Osteoblast (primary cell): ENCODE results near the gene GCH1. TPM values are rescaled to one million over a fixed set of nuclear protein-coding genes. Genes with fewer than 3 reads are reported as not detected.

Experiments
- DNase-seq: peaks from one replicate; pipeline ENCODE4 v3.0.0; 2011; ENCODE audit warnings: low spot score, mixed read lengths; ENCODE audit not compliant: insufficient read length; ENCODE audit errors: missing footprints
- H2AFZ ChIP-seq: 2 replicates; pipeline ENCODE4 v1.6.0; 2011; ENCODE audit warnings: mild to moderate bottlenecking, low read length
- H3K27ac ChIP-seq: 2 replicates; pipeline ENCODE4 v1.5.1; 2011; ENCODE audit warnings: mild to moderate bottlenecking, low read depth, low read length, moderate library complexity
- H3K27me3 ChIP-seq: 2 replicates; pipeline ENCODE4 v1.6.0; 2012; ENCODE audit warnings: mild to moderate bottlenecking, control low read depth, inconsistent platforms, low read length, moderate library complexity; ENCODE audit not compliant: insufficient read depth
- H3K36me3 ChIP-seq: 2 replicates; pipeline ENCODE4 v1.5.1; 2011; ENCODE audit warnings: mild to moderate bottlenecking, low read length, control low read depth, moderate library complexity; ENCODE audit not compliant: insufficient read depth
- H3K4me1 ChIP-seq: 2 replicates; pipeline ENCODE4 v1.5.1; 2011; ENCODE audit warnings: mild to moderate bottlenecking, low read length, control low read depth, moderate library complexity; ENCODE audit not compliant: insufficient read depth
- H3K4me2 ChIP-seq: 2 replicates; pipeline ENCODE4 v1.6.0; 2011; ENCODE audit warnings: mild to moderate bottlenecking, low read length; ENCODE audit not compliant: insufficient read depth
- H3K4me3 ChIP-seq: fragments of 200-600 bp; sonication (generic); 3 replicates; pipeline ENCODE4 v1.5.1; 2012; ENCODE audit warnings: mild to moderate bottlenecking, low read length, inconsistent platforms; ENCODE audit not compliant: insufficient read depth
- H3K79me2 ChIP-seq: 2 replicates; pipeline ENCODE4 v1.6.0; 2012; ENCODE audit warnings: mild to moderate bottlenecking, low read length, control low read depth, inconsistent platforms; ENCODE audit not compliant: insufficient read depth
- H3K9me3 ChIP-seq: 2 replicates; pipeline ENCODE4 v1.5.1; 2011; ENCODE audit warnings: low read depth, low read length, control low read depth
- H4K20me1 ChIP-seq: 2 replicates; pipeline ENCODE4 v1.6.0; 2012; ENCODE audit warnings: mild to moderate bottlenecking, low read length, control low read depth; ENCODE audit not compliant: insufficient read depth
- total RNA-seq: library from RNA; depleted of rRNA; stranded (reverse); fragments of >200 nt; gene quantifications from 2 replicates; pipeline ENCODE4 v1.2.3, GENCODE V29; 2012
- TF ChIP-seq, protein P1 (sequence below): IDR thresholded peaks from 2 replicates; pipeline ENCODE4 v1.5.1; 2011; ENCODE audit warnings: mild to moderate bottlenecking, low read depth, low read length, moderate library complexity; ENCODE audit errors: extremely low read depth

The GCH1 gene
- total RNA-seq, 1 donor, result 3.3 TPM

DNA sequence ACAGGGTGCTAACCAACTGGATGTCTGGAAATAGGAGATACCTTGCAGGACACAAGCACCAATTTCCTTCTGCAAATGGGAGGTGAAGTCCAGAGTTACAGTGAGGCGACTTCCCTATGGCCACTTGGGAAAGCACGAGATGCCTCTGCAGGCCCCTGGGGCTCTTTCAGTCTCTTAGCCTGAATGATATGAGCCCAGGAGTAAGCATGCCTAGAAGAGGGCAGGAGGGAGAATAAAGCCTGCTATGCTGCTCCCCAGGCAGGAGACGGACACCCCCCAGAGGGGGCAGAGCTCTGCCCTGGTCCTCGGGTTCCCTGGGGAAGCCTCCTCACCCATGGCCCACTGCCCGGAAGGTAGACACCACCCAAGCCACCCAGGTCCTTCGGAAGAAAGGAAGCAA lies 105.1 kb downstream of the GCH1 start:
- Histone ChIP-seq H2AFZ (no peak overlapping the region), H3K27ac (no peak overlapping the region), H3K27me3 (no peaks in the 10 kb centered on the region), H3K9me3 (peaks cover 6% of the 10 kb centered on the region), H3K4me1 (peaks cover 17% of the 10 kb centered on the region), H3K4me2 (no peak overlapping the region), H3K79me2 (no peaks in the 10 kb centered on the region), H3K4me3 (no peak overlapping the region), H3K36me3 (no peaks in the 10 kb centered on the region), H4K20me1 (no peaks in the 10 kb centered on the region)
- TF ChIP-seq, protein P1, sequence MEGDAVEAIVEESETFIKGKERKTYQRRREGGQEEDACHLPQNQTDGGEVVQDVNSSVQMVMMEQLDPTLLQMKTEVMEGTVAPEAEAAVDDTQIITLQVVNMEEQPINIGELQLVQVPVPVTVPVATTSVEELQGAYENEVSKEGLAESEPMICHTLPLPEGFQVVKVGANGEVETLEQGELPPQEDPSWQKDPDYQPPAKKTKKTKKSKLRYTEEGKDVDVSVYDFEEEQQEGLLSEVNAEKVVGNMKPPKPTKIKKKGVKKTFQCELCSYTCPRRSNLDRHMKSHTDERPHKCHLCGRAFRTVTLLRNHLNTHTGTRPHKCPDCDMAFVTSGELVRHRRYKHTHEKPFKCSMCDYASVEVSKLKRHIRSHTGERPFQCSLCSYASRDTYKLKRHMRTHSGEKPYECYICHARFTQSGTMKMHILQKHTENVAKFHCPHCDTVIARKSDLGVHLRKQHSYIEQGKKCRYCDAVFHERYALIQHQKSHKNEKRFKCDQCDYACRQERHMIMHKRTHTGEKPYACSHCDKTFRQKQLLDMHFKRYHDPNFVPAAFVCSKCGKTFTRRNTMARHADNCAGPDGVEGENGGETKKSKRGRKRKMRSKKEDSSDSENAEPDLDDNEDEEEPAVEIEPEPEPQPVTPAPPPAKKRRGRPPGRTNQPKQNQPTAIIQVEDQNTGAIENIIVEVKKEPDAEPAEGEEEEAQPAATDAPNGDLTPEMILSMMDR, result no peak
- DNase-seq, result no peak

- H3K27me3 ChIP-seq, result no peaks in the 10 kb centered on the region
- TF ChIP-seq, protein P1, result no peak
- no peak overlapping the region for H2AFZ ChIP-seq
- peaks cover 6% of the 10 kb centered on the region for H3K9me3 ChIP-seq
- no peak overlapping the region for H3K4me3 ChIP-seq
- no peaks in the 10 kb centered on the region for H3K36me3 ChIP-seq
- peak overlapping the region; percentile 22 for H3K27ac ChIP-seq
- H3K79me2 ChIP-seq, result no peaks in the 10 kb centered on the region
- peaks cover 17% of the 10 kb centered on the region for H3K4me1 ChIP-seq
- H3K4me2 ChIP-seq, result peak overlapping the region; percentile 1
- H4K20me1 ChIP-seq, result no peaks in the 10 kb centered on the region
- DNase-seq, result no peak
Measured at GRCh38 chr14:54796961-54797360, 105.7 kb downstream of the GCH1 start.

DNA sequence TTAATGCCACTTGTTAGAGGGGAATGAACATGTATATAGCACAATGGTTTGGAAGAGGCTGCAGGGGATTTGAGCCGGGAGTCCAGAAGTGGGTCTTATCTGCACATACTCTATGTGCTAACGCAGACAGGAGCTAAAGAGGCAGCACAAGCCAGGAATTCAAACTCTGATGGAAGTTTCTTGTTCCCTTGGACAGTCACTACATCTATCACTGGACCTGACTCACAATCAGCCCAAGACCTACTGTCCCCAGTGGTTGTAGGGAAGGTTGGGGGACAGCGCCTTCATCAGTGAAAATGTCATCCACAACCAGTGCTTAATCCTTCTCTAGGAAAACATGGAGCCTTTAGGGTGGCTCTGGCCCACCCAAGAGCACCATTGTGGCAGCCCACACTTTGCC lies 107.8 kb downstream of the GCH1 start:
- H3K4me1 ChIP-seq, result peaks cover 17% of the 10 kb centered on the region
- TF ChIP-seq, protein P1, result no peak
- H3K9me3 ChIP-seq, result peaks cover 6% of the 10 kb centered on the region
- H4K20me1 ChIP-seq, result no peaks in the 10 kb centered on the region
- no peaks in the 10 kb centered on the region for H3K27me3 ChIP-seq
- H3K4me3 ChIP-seq, result no peak overlapping the region
- DNase-seq, result no peak
- no peaks in the 10 kb centered on the region for H3K79me2 ChIP-seq
- H3K36me3 ChIP-seq, result peaks cover 11% of the 10 kb centered on the region
- H3K27ac ChIP-seq, result no peak overlapping the region
- H2AFZ ChIP-seq, result no peak overlapping the region
- H3K4me2 ChIP-seq, result no peak overlapping the region

DNA sequence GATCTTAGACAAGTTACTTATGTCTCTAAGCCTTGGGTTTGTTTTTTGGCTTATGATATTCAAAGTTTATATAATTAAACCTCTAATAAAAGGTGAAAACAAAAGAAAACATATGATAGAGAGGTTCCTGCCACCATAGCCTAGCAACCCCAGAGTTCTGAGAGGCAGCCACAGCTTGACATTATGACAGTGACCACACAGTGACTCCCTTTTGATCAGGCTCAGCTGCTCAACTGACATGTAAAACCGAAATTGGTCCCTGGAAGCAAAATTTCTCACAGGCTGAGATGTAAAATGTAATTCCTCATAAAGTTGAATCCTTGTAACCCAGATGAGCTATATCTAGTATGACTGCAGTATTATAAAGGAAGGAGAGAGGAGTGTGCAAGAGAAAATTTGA lies 108.5 kb downstream of the GCH1 start:
- H3K27me3 ChIP-seq, result no peaks in the 10 kb centered on the region
- DNase-seq, result no peak
- H3K4me3 ChIP-seq, result no peak overlapping the region

More for the DNA sequence above, 108.5 kb downstream of the GCH1 start:
- peaks cover 6% of the 10 kb centered on the region for H3K9me3 ChIP-seq
- TF ChIP-seq, protein P1, result no peak
- no peak overlapping the region for H2AFZ ChIP-seq
- peaks cover 17% of the 10 kb centered on the region for H3K4me1 ChIP-seq
- no peak overlapping the region for H3K27ac ChIP-seq
- H3K79me2 ChIP-seq, result no peaks in the 10 kb centered on the region
- H4K20me1 ChIP-seq, result no peaks in the 10 kb centered on the region
- H3K36me3 ChIP-seq, result peaks cover 11% of the 10 kb centered on the region
- no peak overlapping the region for H3K4me2 ChIP-seq
